Mesenchymal stem cell (in vitro differentiated cells and primary cell): ENCODE data around the gene CNTNAP2.

Source experiments
- DNase-seq: peaks from one replicate; pipeline ENCODE4 v3.0.0-alpha.2; 2013
- H2AFZ ChIP-seq: one replicate; pipeline ENCODE4 v1.6.1; 2013; ENCODE audit warnings: low read depth, mild to moderate bottlenecking, control low read depth, inconsistent platforms, low read length, moderate library complexity
- H2AK5ac ChIP-seq: 2 replicates; pipeline ENCODE4 v1.6.1; 2013; ENCODE audit warnings: low read length, moderate library complexity, mild to moderate bottlenecking, inconsistent platforms; ENCODE audit not compliant: severe bottlenecking
- H2BK120ac ChIP-seq: one replicate; pipeline ENCODE4 v1.6.1; 2013; ENCODE audit warnings: low read depth, mild to moderate bottlenecking, inconsistent platforms, low read length, moderate library complexity
- H2BK12ac ChIP-seq, 2 experiments: one replicate each; pipeline ENCODE4 v1.6.1; 2013; ENCODE audit warnings: inconsistent platforms in 2 of 2, low read length in 2 of 2, mild to moderate bottlenecking in 2 of 2, moderate library complexity in 2 of 2, control low read depth in 1 of 2
- H2BK15ac ChIP-seq: one replicate; pipeline ENCODE4 v1.6.1; 2013; ENCODE audit warnings: mild to moderate bottlenecking, low read depth, inconsistent platforms; ENCODE audit not compliant: poor library complexity, severe bottlenecking
- H2BK5ac ChIP-seq: 2 replicates; pipeline ENCODE4 v1.6.1; 2013; ENCODE audit warnings: low read depth, mild to moderate bottlenecking, low read length, control low read depth, inconsistent platforms; ENCODE audit not compliant: poor library complexity, severe bottlenecking
- H3K14ac ChIP-seq, 2 experiments: one replicate each; pipeline ENCODE4 v1.6.1; 2013; ENCODE audit warnings: inconsistent platforms in 2 of 2, low read length in 2 of 2, control low read depth in 1 of 2, mild to moderate bottlenecking in 1 of 2, moderate library complexity in 1 of 2
- H3K18ac ChIP-seq, 2 experiments: one replicate each; pipeline ENCODE4 v1.6.1; 2013; ENCODE audit warnings: inconsistent platforms in 2 of 2, low read length in 2 of 2, control low read depth in 1 of 2, low read depth in 1 of 2, mild to moderate bottlenecking in 1 of 2
- H3K23ac ChIP-seq, 2 experiments: one replicate each; pipeline ENCODE4 v1.6.1; 2013; ENCODE audit warnings: inconsistent platforms in 2 of 2, low read length in 2 of 2, mild to moderate bottlenecking in 2 of 2, moderate library complexity in 2 of 2, control low read depth in 1 of 2
- H3K27ac ChIP-seq: 2 replicates; pipeline ENCODE4 v1.5.1; 2013; ENCODE audit warnings: mild to moderate bottlenecking, moderate library complexity, low read length, control low read depth, inconsistent platforms; ENCODE audit not compliant: poor library complexity, severe bottlenecking
- H3K27me3 ChIP-seq, 2 experiments: 2 replicates each; pipeline versions ENCODE4 v1.6.1 to v1.7.0; 2013; ENCODE audit warnings: low read length in 2 of 2, mild to moderate bottlenecking in 2 of 2, moderate library complexity in 2 of 2, control low read depth in 1 of 2, inconsistent platforms in 1 of 2; ENCODE audit not compliant: control insufficient read depth in 1 of 2, insufficient read depth in 1 of 2
- H3K36me3 ChIP-seq, 2 experiments: 2 replicates each; pipeline versions ENCODE4 v1.6.1 to v1.7.0; 2013; ENCODE audit warnings: low read length in 2 of 2, control low read depth in 1 of 2, inconsistent platforms in 1 of 2, low read depth in 1 of 2, mild to moderate bottlenecking in 1 of 2; ENCODE audit not compliant: insufficient read depth in 2 of 2, control insufficient read depth in 1 of 2
- H3K4ac ChIP-seq, 2 experiments: one replicate each; pipeline ENCODE4 v1.6.1; 2013; ENCODE audit warnings: inconsistent platforms in 2 of 2, low read length in 2 of 2, mild to moderate bottlenecking in 2 of 2, moderate library complexity in 2 of 2, control low read depth in 1 of 2, low read depth in 1 of 2
- H3K4me1 ChIP-seq: 2 replicates; pipeline ENCODE4 v1.6.1; 2013; ENCODE audit warnings: low read depth, low read length, control low read depth; ENCODE audit not compliant: control insufficient read depth, insufficient read depth
- H3K4me2 ChIP-seq: 2 replicates; pipeline ENCODE4 v1.6.1; 2013; ENCODE audit warnings: low read length, mild to moderate bottlenecking, inconsistent platforms; ENCODE audit not compliant: poor library complexity, severe bottlenecking
- H3K4me3 ChIP-seq, 2 experiments: 2 replicates each; pipeline versions ENCODE4 v1.5.1 to v1.7.0; 2013; ENCODE audit warnings: low read length in 2 of 2, mild to moderate bottlenecking in 2 of 2, control low read depth in 1 of 2, low read depth in 1 of 2; ENCODE audit not compliant: insufficient read depth in 1 of 2
- H3K79me1 ChIP-seq: replicated peaks from 2 replicates; pipeline ENCODE4 v1.6.1; 2013; ENCODE audit warnings: mild to moderate bottlenecking, control low read depth, low read length, inconsistent platforms; ENCODE audit not compliant: poor library complexity, severe bottlenecking
- H3K9ac ChIP-seq: 2 replicates; pipeline ENCODE4 v1.7.0; 2013; ENCODE audit warnings: mild to moderate bottlenecking, low read length, moderate library complexity
- H3K9me3 ChIP-seq: 2 replicates; pipeline ENCODE4 v1.7.0; 2013; ENCODE audit warnings: mild to moderate bottlenecking, low read length; ENCODE audit not compliant: control insufficient read depth
- H4K8ac ChIP-seq: one replicate; pipeline ENCODE4 v1.6.1; 2013; ENCODE audit warnings: inconsistent platforms, mild to moderate bottlenecking, low read length, moderate library complexity
- H4K91ac ChIP-seq: one replicate; pipeline ENCODE4 v1.6.1; 2013; ENCODE audit warnings: mild to moderate bottlenecking, low read length, inconsistent platforms
- WGBS: methylation state at CpG from one replicate; pipeline ENCODE4 v1.1.7; 2013; ENCODE audit warnings: mixed read lengths; 5-methylcytosine and 5-hydroxymethylcytosine counted together

Gene CNTNAP2

GRCh38 chr7:147089051-147089461 lies 972.5 kb downstream of the CNTNAP2 start:
- Histone ChIP-seq H2BK120ac (no peak overlapping the region), H2BK15ac (no peak overlapping the region), H4K91ac (no peak overlapping the region), H3K4me3 (no peak overlapping the region), H3K9ac (no peak overlapping the region), H4K8ac (no peak overlapping the region), H3K9me3 (peaks cover 3% of the 10 kb centered on the region), H3K23ac (no peak overlapping the region), H2BK12ac (no peak overlapping the region), H2BK5ac (no peak overlapping the region), H3K79me1 (no peaks in the 10 kb centered on the region), H3K4ac (no peak overlapping the region), H3K36me3 (no peaks in the 10 kb centered on the region), H3K27ac (no peak overlapping the region), H2AFZ (no peak overlapping the region), H3K14ac (no peak overlapping the region), H3K4me2 (no peak overlapping the region), H3K27me3 (no peaks in the 10 kb centered on the region), H2AK5ac (no peak overlapping the region), H3K4me1 (no peaks in the 10 kb centered on the region), H3K18ac (no peak overlapping the region)
- WGBS, result 73% methylated on average over 4 of the region's 4 CpGs
- DNase-seq, result no peak

- no peak overlapping the region for H2BK120ac ChIP-seq
- H3K27ac ChIP-seq, result no peak overlapping the region
- H3K4me1 ChIP-seq, result no peaks in the 10 kb centered on the region
- peaks cover 3% of the 10 kb centered on the region for H3K9me3 ChIP-seq
- no peak overlapping the region for H2BK5ac ChIP-seq
- no peak overlapping the region for H2AK5ac ChIP-seq
- no peak overlapping the region for H2BK12ac ChIP-seq
- no peaks in the 10 kb centered on the region for H3K79me1 ChIP-seq
- no peaks in the 10 kb centered on the region for H3K36me3 ChIP-seq
- no peak for DNase-seq
- no peak overlapping the region for H2BK15ac ChIP-seq
- H2AFZ ChIP-seq, result no peak overlapping the region
- H4K91ac ChIP-seq, result no peak overlapping the region
- H3K4ac ChIP-seq, result no peak overlapping the region
- no peaks in the 10 kb centered on the region for H3K27me3 ChIP-seq
- WGBS, result 100% methylated on average over 1 of the region's 1 CpG
- H3K14ac ChIP-seq, result no peak overlapping the region
- no peak overlapping the region for H3K9ac ChIP-seq
- no peak overlapping the region for H3K18ac ChIP-seq
- no peak overlapping the region for H4K8ac ChIP-seq
- no peak overlapping the region for H3K23ac ChIP-seq
- no peak overlapping the region for H3K4me2 ChIP-seq
- no peak overlapping the region for H3K4me3 ChIP-seq
Observed at GRCh38 chr7:147089608-147090007, 973.0 kb downstream of the CNTNAP2 start.

GRCh38 chr7:147096629-147097028 lies 980.0 kb downstream of the CNTNAP2 start:
- no peak overlapping the region for H3K14ac ChIP-seq
- no peak overlapping the region for H2BK5ac ChIP-seq
- peaks cover 4% of the 10 kb centered on the region for H3K9me3 ChIP-seq
- no peaks in the 10 kb centered on the region for H3K4me1 ChIP-seq
- no peak overlapping the region for H3K23ac ChIP-seq
- H3K79me1 ChIP-seq, result no peaks in the 10 kb centered on the region
- no peak overlapping the region for H2BK12ac ChIP-seq
- no peak overlapping the region for H3K4me2 ChIP-seq
- no peak overlapping the region for H4K91ac ChIP-seq
- H3K4me3 ChIP-seq, result no peak overlapping the region
- H3K36me3 ChIP-seq, result no peaks in the 10 kb centered on the region
- H3K27me3 ChIP-seq, result no peaks in the 10 kb centered on the region
- H4K8ac ChIP-seq, result no peak overlapping the region
- no peak overlapping the region for H3K27ac ChIP-seq
- no peak overlapping the region for H3K4ac ChIP-seq
- no peak overlapping the region for H2AFZ ChIP-seq
- 78% methylated on average over 1 of the region's 2 CpGs for WGBS
- H2BK120ac ChIP-seq, result no peak overlapping the region
- no peak for DNase-seq
- no peak overlapping the region for H2BK15ac ChIP-seq
- no peak overlapping the region for H3K18ac ChIP-seq
- no peak overlapping the region for H2AK5ac ChIP-seq
- no peak overlapping the region for H3K9ac ChIP-seq

- Histone ChIP-seq H3K18ac (no peak overlapping the region), H2AFZ (no peak overlapping the region), H3K4me3 (no peak overlapping the region), H3K4ac (no peak overlapping the region), H3K27me3 (no peaks in the 10 kb centered on the region), H3K36me3 (no peaks in the 10 kb centered on the region), H3K4me2 (no peak overlapping the region), H3K23ac (no peak overlapping the region), H2BK12ac (no peak overlapping the region), H3K27ac (no peak overlapping the region), H4K91ac (no peak overlapping the region), H2BK120ac (no peak overlapping the region), H2AK5ac (no peak overlapping the region), H4K8ac (no peak overlapping the region), H3K79me1 (no peaks in the 10 kb centered on the region), H2BK5ac (no peak overlapping the region), H2BK15ac (no peak overlapping the region), H3K9me3 (peaks cover 4% of the 10 kb centered on the region), H3K14ac (no peak overlapping the region), H3K9ac (no peak overlapping the region), H3K4me1 (no peaks in the 10 kb centered on the region)
- DNase-seq, result no peak
- no CpG with 5 or more reads among the region's 2 CpGs for WGBS
Observed at GRCh38 chr7:147103224-147103623, 986.6 kb downstream of the CNTNAP2 start.
